Peyer's patch (tissue), 4 donors: ENCODE data around the gene TAX1BP3. TPM values are rescaled to one million over a fixed set of nuclear protein-coding genes. Genes with fewer than 3 reads are reported as not detected.
A peak's percentile ranks its signal among the peaks of the same experiment; 100 is the strongest.

Source experiments
- DNase-seq, 3 donors: peaks; one replicate each; pipeline ENCODE4 v3.0.0-alpha.2; 2017 to 2019
- H3K27ac ChIP-seq, 4 donors: fragments of 200-600 bp; sonication (generic); one replicate each; pipeline ENCODE4 v1.5.1; 2016 to 2019
- H3K27me3 ChIP-seq, 2 donors: fragments of 200-600 bp; sonication (generic); one replicate each; pipeline ENCODE4 v1.5.1; 2019
- H3K36me3 ChIP-seq, 3 donors: fragments of 200-600 bp; sonication (generic); one replicate each; pipeline ENCODE4 v1.5.1; 2016 to 2019
- H3K4me1 ChIP-seq, 4 donors: fragments of 200-600 bp; sonication (generic); one replicate each; pipeline ENCODE4 v1.5.1; 2016 to 2019
- H3K4me3 ChIP-seq, 4 donors: fragments of 200-600 bp; sonication (generic); 1 replicate in 3 of 4; 2 replicates in 1 of 4; pipeline ENCODE4 v1.5.1; 2016 to 2019; ENCODE audit warnings: mild to moderate bottlenecking in 1 of 4
- H3K9me3 ChIP-seq, 4 donors: fragments of 200-600 bp; sonication (generic); one replicate each; pipeline ENCODE4 v1.5.1; 2016 to 2019; ENCODE audit warnings: mild to moderate bottlenecking in 1 of 4
- POLR2A ChIP-seq, 2 donors: fragments of 450-650 bp; IDR thresholded peaks; one replicate each; pipeline ENCODE4 v1.5.1; 2017; ENCODE audit warnings: antibody characterized with exemption in 2 of 2, mild to moderate bottlenecking in 2 of 2, moderate library complexity in 2 of 2
- total RNA-seq, 4 donors: library from RNA; depleted of rRNA; stranded (reverse); fragments of >200 nt; gene quantifications; one replicate each; pipeline ENCODE4 v1.1.0, GENCODE V29; 2016
- TF ChIP-seq, protein P1 (sequence below), 6 experiments: fragments of 450-650 bp in 4 of 6; fragments of 200-600 bp in 2 of 6; sonication (generic) in 1 of 6; IDR thresholded peaks; one replicate each; pipeline ENCODE4 v1.5.1; 2017 to 2019; ENCODE audit warnings: antibody characterized with exemption in 6 of 6, mild to moderate bottlenecking in 3 of 6, moderate library complexity in 1 of 6

The TAX1BP3 gene
- total RNA-seq, 4 donors from 2014 or later: 113 to 386 (median 239) TPM

GRCh38 chr17:3695129-3695722 lies 26.8 kb upstream of the TAX1BP3 start:
- H3K9me3 ChIP-seq: no peaks in the 10 kb centered on the region
- peak in 1 of 3 donors; percentile 45 for DNase-seq
- peaks cover 0 to 16% of the 10 kb centered on the region in 2 donors for H3K27me3 ChIP-seq
- H3K27ac ChIP-seq: peak overlapping the region; percentile 7 to 90 (median 46)
- no peak for TF ChIP-seq POLR2A (IDR thresholded peaks at IDR 0.05)
- TF ChIP-seq, protein P1, sequence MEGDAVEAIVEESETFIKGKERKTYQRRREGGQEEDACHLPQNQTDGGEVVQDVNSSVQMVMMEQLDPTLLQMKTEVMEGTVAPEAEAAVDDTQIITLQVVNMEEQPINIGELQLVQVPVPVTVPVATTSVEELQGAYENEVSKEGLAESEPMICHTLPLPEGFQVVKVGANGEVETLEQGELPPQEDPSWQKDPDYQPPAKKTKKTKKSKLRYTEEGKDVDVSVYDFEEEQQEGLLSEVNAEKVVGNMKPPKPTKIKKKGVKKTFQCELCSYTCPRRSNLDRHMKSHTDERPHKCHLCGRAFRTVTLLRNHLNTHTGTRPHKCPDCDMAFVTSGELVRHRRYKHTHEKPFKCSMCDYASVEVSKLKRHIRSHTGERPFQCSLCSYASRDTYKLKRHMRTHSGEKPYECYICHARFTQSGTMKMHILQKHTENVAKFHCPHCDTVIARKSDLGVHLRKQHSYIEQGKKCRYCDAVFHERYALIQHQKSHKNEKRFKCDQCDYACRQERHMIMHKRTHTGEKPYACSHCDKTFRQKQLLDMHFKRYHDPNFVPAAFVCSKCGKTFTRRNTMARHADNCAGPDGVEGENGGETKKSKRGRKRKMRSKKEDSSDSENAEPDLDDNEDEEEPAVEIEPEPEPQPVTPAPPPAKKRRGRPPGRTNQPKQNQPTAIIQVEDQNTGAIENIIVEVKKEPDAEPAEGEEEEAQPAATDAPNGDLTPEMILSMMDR (IDR thresholded peaks at IDR 0.05): no peak
- H3K4me3 ChIP-seq: peak overlapping the region; percentile 48 to 62 (median 61)
- peaks cover 0 to 17% (median 3%) of the 10 kb centered on the region in 4 donors for H3K4me1 ChIP-seq
- H3K36me3 ChIP-seq: peaks cover 0 to 2% (median 0%) of the 10 kb centered on the region in 3 donors

DNA sequence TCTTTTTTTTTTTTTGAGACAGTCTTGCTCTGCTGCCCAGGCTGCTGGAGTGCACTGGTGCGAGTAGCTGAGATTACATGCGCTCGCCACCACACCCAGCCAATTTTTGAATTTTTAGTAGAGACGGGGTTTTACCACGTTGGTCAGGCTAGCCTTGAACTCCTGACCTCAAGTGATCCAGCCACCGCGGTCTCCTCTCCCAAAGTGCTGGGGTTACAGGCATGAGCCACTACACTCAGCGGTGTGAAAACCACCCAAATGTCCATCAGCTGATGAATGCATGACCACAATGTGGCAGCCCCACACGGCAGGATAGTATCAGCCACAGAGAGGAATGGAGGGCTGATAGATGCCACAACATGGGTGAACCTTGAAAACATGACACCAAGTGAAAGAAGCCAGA lies 25.5 kb upstream of the TAX1BP3 start:
- TF ChIP-seq, protein P1 (IDR thresholded peaks at IDR 0.05): no peak
- no peak for TF ChIP-seq POLR2A (IDR thresholded peaks at IDR 0.05)
- Histone ChIP-seq H3K4me3 (peak overlapping the region in 1 of 4 donors; percentile 48), H3K27ac (peak overlapping the region in 1 of 4 donors; percentile 90), H3K4me1 (peaks cover 0 to 17% (median 7%) of the 10 kb centered on the region in 4 donors), H3K9me3 (no peaks in the 10 kb centered on the region), H3K36me3 (peaks cover 0 to 4% (median 0%) of the 10 kb centered on the region in 3 donors), H3K27me3 (peaks cover 0 to 16% of the 10 kb centered on the region in 2 donors)
- DNase-seq: peak in 2 of 3 donors; percentile 71 to 80

DNA sequence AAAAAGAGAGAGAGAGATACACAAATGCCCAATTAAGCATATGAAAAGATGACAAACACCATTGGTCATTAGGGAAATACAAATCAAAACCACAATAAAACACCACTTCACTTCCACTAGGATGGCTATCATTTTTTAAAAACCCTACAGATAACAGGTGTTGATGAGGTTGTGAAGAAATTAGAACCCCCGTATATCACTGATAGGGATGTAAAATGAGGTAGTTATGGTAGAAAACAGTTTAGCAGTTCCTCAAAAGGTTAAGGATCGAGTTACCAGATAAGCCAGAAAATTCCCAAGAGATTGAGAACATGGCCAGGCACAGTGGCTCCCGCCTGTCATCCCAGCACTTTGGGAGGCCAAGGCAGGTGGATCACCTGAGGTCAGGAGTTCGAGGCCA lies 24.8 kb upstream of the TAX1BP3 start:
- Histone ChIP-seq H3K36me3 (peaks cover 0 to 4% (median 0%) of the 10 kb centered on the region in 3 donors), H3K27me3 (peaks cover 0 to 16% of the 10 kb centered on the region in 2 donors), H3K4me1 (peaks cover 0 to 17% (median 7%) of the 10 kb centered on the region in 4 donors), H3K27ac (peak overlapping the region in 2 of 4 donors; percentile 27 to 90), H3K4me3 (peak overlapping the region in 2 of 4 donors; percentile 14 to 48), H3K9me3 (no peaks in the 10 kb centered on the region)
- DNase-seq: no peak
- no peak for TF ChIP-seq POLR2A (IDR thresholded peaks at IDR 0.05)
- TF ChIP-seq, protein P1 (IDR thresholded peaks at IDR 0.05): no peak

GRCh38 chr17:3692346-3692745 lies 24.0 kb upstream of the TAX1BP3 start:
- TF ChIP-seq, protein P1 (IDR thresholded peaks at IDR 0.05): no peak
- TF ChIP-seq POLR2A (IDR thresholded peaks at IDR 0.05): no peak

DNA sequence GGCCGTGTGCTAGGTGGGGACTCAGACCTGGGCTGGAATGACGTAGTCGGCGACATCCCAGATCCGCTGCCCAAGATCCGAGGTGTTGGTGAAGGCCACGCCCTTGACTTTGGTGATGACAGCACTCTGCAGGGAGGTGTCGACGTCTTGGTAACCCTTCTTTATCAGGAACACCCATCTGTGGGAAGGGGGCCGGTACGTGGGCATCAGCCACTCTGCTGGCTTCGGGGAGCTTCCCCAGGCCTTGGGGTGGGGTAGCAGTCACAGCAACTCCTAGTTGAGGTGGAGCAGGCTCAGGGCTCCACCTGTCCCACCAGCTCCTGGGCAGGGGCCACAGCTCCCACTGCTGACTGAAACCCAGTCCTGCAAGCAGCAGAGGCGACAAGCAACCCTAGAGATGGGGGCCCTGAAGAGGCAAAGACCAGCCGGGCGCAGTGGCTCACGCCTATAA lies 23.3 kb upstream of the TAX1BP3 start:
- DNase-seq: no peak
- Histone ChIP-seq H3K27me3 (peaks cover 0 to 12% of the 10 kb centered on the region in 2 donors), H3K4me3 (no peak overlapping the region), H3K4me1 (peaks cover 0 to 16% (median 7%) of the 10 kb centered on the region in 4 donors), H3K36me3 (peaks cover 0 to 4% (median 0%) of the 10 kb centered on the region in 3 donors), H3K9me3 (no peaks in the 10 kb centered on the region), H3K27ac (no peak overlapping the region)
- TF ChIP-seq, protein P1 (IDR thresholded peaks at IDR 0.05): no peak
- TF ChIP-seq POLR2A (IDR thresholded peaks at IDR 0.05): no peak

More at GRCh38 chr17:3692346-3692745, 24.0 kb upstream of the TAX1BP3 start:
- peaks cover 0 to 4% (median 0%) of the 10 kb centered on the region in 3 donors for H3K36me3 ChIP-seq
- H3K27me3 ChIP-seq: peaks cover 0 to 16% of the 10 kb centered on the region in 2 donors
- no peak overlapping the region for H3K4me3 ChIP-seq
- H3K9me3 ChIP-seq: no peaks in the 10 kb centered on the region
- no peak for DNase-seq
- peaks cover 0 to 17% (median 7%) of the 10 kb centered on the region in 4 donors for H3K4me1 ChIP-seq
- peak overlapping the region in 1 of 4 donors; percentile 90 for H3K27ac ChIP-seq
